HUDEP-2 (cell line): ENCODE measurements around the gene SOX12.
A peak's percentile ranks its signal among the peaks of the same experiment; 100 is the strongest.

Experiments used
- DNase-seq, 76 experiments: peaks; one replicate each; lab custom pipeline; 2025; ENCODE audit not compliant: unreplicated experiment in 76 of 76; lab: John Stamatoyannopoulos, UW

The SOX12 gene

GRCh38 chr20:325045-325888, at the start of gene SOX12:
Gene SOX12 (plus strand): TSS chr20:325552. CDS start chr20:325925, 373 bp downstream.
- DNase-seq = peak; percentile 45 to 98 (median 93)

DNA sequence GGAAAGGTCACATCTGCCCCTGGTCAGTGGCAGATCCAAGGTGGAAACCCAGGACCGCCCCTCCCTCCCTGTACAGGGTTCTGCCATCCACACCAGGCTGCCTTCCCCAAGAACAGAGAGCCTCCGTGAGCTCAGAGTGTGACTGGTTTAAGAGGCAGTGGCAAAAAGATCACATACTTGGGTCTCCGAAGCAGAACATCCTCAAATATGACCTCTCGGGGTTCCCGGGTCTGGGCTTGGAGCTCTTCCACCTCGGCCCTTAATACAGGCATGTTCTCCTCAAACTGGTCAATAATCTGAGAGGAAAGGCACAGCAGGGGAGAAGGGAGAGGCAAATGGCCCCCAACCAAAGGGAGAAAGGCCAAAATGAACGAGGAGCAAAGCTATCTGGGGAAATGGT, 49.6 kb upstream of the SOX12 start:
- DNase-seq = no peak

GRCh38 chr20:276620-277495, 48.5 kb upstream of the SOX12 start:
- DNase-seq = no peak

- no peak for DNase-seq
Measured at GRCh38 chr20:277496-277781, 47.9 kb upstream of the SOX12 start.

DNA sequence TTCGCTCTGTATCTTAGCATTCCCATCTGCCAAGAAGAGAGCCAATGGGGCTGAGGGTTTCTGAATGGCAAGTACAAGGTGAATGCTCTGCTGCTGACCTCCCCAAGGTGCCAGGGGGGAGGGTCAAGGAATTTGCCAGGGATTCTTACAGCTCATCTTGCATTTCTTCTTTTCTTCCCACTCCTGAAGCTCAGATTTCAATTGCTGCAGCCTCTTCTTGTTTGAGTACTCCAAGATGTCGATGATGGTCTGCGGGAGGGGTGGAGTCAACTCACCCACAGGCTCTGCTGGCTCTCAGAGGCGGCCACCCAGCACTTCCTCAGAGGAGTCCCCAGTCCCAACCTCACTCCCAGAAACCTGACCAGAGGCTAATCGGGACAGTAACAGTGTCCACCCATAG, 47.2 kb upstream of the SOX12 start:
- DNase-seq = no peak

GRCh38 chr20:278607-279571, 46.5 kb upstream of the SOX12 start:
- no peak for DNase-seq

DNA sequence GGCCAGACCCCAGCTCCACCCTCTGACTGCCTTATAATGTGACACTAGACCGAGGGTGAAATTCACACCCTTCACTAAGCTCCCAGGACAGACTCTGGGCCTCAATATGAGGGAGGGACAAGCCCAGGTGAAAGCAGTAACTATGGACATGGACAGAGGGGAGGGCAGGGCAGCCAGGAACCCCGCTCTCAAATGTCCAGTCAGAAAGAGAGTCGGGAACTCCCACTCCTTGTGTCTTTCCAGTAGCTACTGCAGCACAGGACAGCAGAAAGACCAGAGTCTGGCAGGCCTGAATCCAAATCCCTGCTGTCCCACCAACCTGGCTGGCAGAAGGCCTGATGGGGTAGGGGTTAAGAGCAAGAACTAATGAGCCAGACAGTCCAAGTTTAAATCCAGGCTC, 41.2 kb upstream of the SOX12 start:
- no peak for DNase-seq

- no peak for DNase-seq
Measured at GRCh38 chr20:286508-286907, 38.8 kb upstream of the SOX12 start.

DNA sequence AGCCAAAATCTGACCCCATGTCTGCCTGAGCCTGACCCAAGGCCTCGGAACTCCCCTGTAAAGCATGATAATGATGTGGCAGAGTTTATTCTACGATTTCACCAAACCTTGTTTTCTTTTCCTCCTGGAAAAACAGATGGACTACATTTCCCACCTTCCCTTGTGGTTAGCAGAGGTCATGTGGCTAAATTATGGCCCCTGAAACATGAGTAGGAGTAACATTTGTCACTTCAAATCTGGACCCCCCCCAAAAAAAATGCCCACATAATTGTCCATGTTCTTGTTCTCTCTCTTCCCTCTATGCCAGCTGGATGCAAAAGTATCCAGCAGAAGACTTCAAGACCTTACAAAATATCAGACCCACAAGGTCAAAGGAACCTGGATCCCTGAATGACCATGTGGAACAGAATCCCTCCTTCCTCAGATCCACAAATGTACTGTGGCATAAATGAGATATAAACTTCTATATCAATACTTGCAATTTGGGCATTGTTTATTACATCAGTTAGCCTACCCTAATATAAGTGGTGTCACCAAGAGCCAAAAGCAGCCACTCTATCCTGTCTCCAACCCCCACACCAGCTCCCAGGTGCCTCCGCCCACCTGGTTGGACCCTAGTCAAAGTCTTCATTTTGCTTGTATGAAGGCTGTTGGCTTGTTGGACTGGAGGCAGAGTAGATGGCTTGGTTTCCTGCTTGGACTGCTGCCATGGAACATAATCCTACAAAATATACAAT, 36.2 kb upstream of the SOX12 start:
- DNase-seq = peak in 2 of 76 experiments; percentile 5 to 7

GRCh38 chr20:289693-290083, 35.7 kb upstream of the SOX12 start:
- peak in 4 of 76 experiments; percentile 7 to 41 (median 22) for DNase-seq

DNA sequence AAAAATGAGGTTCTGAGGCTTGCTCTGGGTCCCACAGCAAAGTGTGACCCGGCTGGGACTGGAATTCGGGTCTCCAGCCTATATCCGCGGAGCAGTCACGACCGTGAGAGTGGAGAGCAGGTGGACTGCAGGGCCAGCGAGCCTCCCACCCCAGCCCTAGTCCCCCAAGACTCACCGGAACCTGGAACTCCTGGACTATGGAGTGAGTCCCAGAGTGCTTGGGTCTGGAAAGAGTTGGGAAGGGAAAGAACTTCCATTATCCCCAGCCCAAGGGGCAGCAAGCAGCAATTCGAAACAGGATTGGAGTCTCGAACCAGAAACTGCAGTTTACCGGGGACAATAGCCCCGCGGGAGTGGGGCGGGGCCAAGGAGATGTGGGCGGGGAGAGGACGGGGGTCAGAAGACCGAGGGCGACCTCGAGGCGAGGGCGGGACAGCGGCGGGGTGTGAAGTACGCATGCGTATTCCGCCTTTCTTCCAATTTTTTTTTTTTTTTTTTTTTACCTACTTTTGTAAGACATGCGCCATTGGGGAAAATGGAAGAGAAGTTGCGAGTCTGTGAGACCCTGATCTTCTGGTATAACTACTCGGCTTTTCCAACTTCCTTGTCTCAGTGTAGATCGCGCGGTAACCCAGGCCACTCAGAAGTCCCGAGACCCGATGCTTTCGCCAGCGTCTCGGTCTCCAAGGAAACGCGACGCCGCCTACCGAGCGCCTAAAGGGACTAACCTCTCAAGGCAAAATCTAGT, 35.1 kb upstream of the SOX12 start, which contains the start of gene C20orf96:
Gene C20orf96, minus strand, starts transcription at position 667 of the 748 bp plus-strand sequence. Its CDS starts 140 bp downstream, at position 527.
- DNase-seq = peak in 75 of 76 experiments; percentile 48 to 95 (median 84)

DNA sequence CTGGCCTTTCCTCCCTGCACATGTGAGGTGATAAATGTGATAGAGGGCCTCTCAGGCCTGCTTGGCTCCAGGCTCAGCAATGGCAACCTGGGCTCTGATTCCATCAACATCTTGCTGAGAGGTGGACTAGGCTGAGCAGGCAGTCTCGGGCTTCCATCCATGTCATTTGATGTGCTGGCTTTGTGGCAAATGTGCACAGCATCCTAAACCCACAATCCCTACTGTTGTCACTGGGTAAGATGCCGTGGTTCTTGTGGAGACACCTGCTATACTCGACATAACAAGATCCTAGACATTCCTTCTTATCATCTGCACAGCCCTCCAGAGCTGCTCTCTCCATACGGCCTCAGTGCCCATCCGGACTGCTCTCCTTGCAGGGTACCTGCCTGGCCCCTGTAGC, 30.8 kb upstream of the SOX12 start:
- no peak for DNase-seq

DNA sequence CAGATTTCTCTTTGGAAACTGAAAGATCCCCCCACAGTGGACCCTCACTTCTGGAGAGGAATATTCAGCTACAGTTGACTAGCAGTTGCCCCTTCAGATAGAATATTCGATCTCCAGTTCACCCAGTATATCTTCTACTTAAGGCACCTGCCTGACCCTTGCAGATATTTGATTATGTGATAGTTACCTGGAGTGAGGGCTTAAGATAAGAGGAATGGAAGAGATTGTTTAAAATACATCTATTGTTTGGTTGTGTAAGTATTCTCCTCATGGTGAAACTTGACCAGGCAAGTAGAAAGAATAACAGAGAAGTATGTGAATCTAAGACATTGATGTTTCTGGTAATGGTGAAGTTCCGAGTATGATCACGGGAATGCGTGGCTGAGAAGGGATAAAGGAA, 29.5 kb upstream of the SOX12 start:
- DNase-seq = no peak

- DNase-seq = peak in 75 of 76 experiments; percentile 20 to 91 (median 81)
Measured at GRCh38 chr20:297098-297924, 28.0 kb upstream of the SOX12 start, which contains the start of gene ZCCHC3. Gene ZCCHC3 (plus strand): TSS chr20:297570. CDS start chr20:297587, 17 bp downstream.

- DNase-seq = peak in 66 of 76 experiments; percentile 7 to 66 (median 40)
Measured at GRCh38 chr20:297925-298775, 27.2 kb upstream of the SOX12 start.

DNA sequence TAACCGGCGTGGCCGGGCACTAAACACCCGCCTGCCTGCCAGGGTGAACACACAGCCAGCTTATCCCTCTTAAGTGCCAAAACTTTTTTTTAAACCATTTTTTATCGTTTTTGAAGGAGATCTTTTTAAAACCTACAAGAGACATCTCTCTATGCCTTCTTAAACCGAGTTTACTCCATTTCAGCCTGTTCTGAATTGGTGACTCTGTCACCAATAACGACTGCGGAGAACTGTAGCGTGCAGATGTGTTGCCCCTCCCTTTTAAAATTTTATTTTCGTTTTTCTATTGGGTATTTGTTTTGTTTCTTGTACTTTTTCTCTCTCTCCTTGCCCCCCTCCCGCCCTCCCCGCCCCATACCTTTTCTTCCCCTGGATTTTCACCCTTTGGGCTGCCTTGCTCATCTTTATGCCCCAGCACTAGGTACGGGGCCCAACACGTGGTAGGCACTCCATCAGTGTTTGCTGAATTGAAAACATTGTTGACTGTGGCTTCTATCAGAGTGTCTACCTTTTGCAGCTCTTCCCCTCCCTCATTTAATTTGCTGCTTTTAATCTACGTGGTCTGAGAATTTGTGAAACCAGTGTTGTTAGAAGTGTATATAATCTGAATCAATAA, 26.5 kb upstream of the SOX12 start:
- DNase-seq = peak in 2 of 76 experiments; percentile 16 to 19
